M059J (cell line): ENCODE results near the gene NPHS1. TPM values are rescaled to one million over a fixed set of nuclear protein-coding genes. Genes with fewer than 3 reads are reported as not detected.
"Not testable (repeated sequence)": the region's sequence is repeated elsewhere in the genome, so short reads cannot be mapped to it uniquely, and the experiment has no call there.

Source experiments
- DNase-seq: peaks from one replicate; pipeline ENCODE4 v3.0.0-alpha.2; 2012; ENCODE audit warnings: low read depth
- total RNA-seq: library from RNA; depleted of rRNA; stranded (reverse); fragments of >200 nt; shearing (Covaris generic); gene quantifications from 2 replicates; pipeline ENCODE4 v1.2.3, GENCODE V29; 2014

NPHS1 gene
- total RNA-seq, 1 experiment from 2014 or later: not detected

DNA sequence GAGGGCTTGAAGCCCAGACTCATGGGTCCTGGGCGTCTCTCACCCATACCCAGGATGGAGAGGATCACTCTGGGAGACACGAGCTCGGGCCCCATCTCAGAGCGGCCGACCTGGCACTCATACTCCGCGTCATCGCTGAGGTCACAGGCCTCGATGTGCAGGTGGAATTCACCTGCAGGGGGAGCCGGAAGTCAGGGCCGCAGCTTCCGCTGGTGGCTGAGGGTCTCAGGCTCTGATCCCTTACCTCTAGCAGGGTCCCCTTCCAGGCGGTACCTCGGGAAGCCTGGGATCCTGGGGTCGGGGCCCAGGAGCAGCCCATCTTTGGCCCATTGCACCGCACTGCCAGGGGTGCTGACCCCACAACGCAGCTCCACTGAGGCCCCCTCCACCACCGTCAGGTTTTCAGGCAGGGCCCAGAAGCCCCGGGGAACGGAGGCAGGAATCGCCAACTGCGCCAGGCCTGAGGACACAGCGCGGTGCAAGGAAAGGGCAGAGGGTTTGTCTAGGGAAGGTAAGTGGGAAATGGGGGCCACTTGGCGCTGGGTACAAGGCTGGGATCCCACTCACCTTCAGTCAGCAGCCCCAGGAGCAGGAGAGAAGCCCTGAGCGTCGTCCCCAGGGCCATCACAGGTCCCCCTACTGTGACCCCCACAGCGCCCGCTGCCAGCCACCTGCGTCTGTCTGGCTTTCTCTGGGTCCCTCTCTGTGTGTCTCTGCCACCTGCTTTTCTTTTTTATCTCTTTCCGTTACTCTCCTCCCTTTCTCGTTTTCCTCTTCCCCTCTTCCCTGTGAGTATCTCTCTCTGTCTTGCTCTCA is 883 bp downstream of the NPHS1 start:
- DNase-seq: no peak

DNA sequence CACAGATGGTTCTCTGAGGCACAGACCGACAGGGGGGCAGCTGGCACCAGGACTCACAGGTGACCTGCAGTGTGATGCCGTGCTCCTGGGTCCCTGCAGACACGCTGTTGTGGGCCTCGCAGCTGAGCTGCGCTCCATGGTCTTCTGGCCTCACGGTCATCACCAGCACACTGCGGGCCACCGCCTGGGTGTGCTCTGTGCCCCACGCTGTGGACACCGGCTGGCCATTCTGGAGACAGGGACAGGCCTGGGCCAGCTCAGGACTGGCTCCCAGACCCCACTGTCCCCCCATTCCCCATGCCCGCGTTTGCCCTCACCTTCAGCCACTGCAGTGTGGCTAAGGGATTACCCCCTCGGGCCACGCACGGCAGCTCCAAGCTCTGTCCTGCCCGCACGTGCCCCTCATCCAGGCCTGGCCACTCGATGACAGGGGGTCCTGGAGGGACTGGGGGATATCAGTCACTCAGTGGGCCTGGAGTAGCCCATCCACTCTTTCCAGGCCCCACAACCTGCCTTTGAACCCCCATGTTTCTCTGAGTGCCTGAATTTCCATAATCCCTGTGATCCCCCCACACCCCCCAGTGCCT is 3.3 kb downstream of the NPHS1 start:
- no peak for DNase-seq

DNA sequence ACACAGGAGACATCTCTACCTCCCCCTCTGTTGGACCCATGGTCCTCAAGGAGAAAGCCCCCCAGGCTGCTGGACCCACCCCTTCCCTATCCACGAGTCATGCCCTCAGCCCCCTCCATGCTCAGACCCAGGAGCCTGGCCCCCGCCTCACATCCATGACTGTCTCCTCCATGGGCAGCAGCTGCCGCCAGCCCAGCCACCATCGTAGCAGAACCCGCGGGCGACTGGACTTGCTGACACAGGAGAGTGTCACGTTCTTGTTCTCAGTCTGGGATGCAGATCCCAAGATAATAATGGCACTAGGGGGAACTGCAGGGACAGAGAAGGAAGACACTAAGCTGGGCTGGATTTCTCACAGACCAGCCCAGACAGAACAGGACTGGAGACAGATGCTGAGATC is 3.8 kb downstream of the NPHS1 start:
- no peak for DNase-seq

DNA sequence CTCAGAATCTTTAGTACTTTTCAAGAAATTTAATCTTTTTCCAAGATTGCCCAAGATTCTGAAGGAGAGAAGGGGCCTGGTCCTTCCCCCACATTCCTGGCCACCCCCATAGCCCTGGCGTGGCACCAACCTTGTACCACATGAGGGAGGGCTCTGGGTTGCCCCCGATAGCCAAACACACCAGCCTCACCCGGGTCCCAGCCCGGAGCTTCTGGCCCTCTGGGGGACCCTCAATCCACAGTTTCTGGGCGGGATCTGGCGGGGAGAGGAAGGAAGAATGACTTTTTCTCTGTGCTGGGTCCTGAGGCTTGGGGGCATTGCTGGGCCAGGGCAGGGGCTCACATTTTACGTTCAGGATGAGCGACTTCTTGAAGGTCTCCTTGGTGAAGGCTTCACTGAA is 4.4 kb downstream of the NPHS1 start:
- DNase-seq: no peak

DNA sequence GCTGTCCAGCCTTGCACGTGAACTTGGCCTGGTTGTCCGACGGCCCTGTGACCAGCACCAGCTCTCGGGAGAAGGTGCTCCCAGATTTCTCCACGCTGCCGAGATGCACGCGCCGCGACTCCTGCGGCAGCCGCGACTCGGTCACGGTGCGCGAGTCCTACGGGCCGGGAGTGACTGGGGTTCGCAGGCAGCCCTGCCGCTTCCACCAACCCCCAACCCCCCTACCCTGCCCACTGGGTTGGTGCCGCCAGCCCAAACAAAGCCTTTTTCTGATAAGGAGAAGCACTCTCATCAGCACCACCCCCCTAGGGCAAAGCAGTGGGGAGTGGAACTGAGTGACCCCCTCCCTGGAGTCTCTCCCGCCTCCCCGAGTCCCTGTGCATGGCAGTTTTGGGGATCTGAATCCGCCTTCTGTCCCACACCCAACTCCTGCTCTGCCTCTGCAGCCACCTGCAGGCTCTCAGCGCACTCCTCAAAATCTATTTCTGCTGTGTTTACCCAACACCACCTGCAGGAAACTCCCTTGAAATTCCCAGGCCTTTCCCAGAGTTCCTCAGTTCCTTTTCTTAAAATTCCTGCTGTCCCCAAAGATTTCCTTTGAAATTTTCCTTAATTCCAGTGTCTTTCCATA is 6.2 kb downstream of the NPHS1 start:
- DNase-seq: no peak

DNA sequence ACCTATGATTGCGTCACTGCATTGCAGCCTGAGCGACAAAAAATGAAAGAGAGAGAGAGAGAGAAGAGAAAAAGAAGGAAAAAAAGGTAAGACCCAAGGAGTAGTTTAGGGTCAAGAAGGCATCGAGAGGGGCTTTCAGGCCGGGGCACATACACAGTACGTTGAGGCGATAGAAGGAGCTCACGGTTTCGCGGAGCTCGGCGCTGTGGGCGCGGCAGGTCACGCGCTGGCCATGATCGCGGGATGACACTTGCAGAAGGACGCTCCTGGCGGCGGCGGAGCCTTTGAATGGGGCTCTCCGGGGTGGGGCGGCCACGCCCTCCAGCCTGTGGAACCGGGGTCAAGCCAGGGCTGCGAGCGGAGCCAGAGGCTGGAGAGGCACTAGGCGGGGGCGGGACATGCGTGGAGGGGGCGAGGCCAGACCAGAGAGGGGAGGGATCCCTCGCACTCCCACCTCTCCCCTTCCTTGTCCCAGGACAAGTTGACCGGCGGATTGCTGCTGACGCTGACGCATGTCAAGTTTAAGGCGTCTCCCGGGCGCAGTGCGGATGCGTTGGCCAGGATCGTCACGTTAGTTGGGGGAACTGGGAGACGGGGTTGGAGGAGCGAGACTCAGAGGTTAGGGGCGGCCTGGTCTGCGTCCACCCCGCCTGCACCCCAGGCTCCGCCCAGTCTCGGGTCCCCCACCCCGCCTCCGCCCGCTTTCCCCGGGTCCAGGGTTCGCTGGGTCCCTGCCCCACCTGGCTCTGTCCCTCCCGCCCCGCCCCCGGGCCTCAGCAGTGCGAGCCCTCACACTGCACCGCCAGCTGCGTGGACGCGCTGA is 6.9 kb downstream of the NPHS1 start:
- no peak for DNase-seq

DNA sequence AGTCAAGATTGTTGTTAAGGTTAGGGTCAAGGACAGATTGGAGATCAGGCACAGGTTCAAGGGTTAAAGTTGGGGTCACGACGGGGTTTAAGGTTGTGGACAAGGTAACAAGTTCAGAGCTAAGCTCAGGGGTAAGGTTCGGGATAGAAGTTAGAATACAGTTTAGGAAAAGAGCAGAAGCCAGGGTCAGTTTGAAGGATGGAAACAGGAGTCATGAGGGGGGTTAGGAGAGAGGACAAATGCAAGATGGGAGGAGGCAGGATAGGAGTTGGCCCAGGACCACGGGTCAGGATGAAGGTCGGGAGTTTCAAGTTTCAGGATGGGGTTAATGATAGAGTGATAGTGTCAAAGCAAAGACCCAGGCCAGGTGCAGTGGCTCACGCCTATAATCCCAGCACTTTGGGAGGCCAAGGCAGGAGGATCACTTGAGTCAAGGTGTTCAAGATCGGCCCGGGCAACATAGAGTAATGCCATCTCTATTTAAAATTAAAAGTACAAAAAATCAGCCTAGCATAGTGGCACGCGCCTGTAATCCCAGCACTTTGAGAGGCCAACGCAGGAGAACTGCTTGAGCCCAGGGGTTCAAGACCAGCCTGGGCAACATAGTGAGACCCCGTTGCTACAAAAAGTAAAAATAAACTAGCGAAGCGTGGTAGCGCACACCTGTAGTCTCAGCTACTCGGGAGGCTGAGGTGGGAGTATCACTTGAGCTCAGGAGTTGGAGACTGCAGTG is 7.7 kb downstream of the NPHS1 start:
- no peak for DNase-seq

DNA sequence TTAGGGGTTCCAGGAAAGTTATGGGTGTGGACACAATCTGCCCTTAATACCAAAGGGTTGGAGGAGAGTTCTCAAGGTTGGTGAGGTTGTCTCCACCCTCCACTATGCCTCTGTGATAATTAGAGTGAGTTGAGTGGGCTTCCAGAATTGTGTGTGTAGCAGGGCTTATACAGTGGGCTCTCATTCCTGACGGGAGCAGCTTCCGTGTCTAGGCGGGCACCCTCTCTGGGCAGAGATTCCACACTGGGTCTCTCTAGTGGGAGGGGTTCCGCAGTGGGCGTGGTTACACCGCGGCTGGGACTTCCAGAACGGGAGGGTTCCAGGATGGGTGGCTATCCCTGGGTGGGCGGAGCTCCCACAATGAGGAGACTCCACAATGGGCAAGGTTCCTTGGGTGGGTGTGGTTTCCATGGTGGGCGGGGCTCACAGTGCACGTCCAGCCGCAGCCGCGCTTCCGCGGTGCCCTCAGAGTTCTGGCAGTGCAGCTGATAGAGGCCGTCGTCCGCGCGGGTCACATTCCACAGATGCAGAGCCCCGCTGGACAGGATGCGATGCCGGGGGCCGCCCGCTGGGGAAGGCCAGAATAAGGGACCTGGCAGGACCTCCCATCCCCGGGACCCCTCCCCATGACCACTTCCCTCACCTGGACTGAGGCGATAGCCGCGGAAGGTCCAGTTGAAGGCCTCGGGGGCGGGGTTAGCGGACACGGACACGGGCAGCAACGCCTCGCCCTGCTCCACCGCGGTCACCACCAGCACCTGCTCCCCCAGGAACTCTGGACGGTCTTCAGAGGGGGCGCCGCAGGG is 8.4 kb downstream of the NPHS1 start:
- DNase-seq: no peak

DNA sequence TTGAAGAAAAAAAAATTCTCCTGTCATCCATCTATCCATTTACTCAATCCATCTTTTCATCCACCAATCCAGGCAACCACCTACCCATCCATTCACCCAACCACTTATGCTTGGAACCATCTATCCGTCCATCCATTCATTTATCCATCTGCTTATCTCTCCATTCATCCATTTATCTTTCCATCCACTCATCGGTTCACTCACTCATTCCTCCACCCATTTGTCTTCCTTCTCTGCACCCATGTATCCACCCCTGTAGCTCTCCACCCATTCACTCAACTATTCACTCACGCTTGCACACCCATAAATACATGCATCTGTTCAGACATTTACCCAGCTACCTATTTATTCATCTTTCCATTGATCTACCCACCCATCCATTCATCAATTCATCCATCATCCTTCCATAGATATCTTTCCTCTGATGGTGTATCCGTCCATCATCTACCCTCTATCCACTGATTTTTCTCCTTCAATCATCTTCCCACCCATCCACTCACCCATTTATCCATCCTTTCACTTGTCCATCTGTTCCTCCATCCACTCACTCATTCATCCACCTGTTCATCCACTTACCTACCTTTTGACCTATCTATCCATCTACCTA is 9.5 kb downstream of the NPHS1 start:
- no peak for DNase-seq

DNA sequence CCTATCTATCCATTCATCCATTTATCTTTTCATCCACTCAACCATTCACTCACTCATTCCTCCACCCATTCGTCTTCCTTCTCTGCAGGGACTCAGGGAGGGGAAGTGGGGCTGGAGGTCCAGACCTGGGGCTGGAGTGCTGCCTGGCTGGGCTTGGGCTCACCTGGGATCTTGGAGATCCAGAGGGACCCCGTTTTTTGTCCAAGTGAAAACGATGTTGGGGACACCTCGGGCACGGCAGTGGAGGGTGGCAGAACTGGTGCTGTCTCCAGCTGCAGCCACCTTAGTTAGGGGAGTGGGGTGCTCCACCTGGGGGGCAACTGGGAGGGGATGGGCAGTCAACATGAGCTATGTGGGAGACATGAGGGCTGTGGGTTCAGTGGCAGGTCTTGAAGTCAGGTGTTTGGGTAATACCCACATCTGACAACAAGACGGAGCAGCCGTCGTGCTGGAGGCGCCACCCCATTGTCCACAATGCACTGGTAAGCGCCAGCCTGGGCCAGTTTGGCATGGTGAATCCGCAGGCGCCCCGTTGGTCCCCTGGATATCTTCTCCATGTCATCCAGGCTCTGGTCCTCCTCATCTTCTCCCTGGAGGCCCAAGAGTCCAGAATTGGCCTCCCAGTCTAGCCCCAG is 10.2 kb downstream of the NPHS1 start:
- DNase-seq: no peak

DNA sequence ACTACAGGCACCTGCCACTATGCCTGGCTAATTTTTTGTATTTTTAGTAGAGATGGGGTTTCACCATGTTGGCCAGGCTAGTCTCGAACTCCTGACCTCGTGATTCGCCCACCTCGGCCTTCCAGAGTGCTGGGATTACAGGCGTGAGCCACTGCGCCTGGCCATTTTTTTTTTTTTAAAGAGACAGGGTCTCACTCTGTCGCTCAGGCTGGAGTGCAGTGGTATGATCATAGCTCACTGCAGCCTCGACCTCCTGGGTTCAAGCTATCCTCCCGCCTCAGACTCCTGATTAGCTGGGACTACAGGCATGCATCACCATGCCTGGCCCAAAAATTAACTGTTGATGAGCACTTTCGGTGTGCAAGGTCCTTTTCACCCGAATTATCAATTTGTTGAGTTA is 16.2 kb downstream of the NPHS1 start:
- DNase-seq: not testable (repeated sequence)

DNA sequence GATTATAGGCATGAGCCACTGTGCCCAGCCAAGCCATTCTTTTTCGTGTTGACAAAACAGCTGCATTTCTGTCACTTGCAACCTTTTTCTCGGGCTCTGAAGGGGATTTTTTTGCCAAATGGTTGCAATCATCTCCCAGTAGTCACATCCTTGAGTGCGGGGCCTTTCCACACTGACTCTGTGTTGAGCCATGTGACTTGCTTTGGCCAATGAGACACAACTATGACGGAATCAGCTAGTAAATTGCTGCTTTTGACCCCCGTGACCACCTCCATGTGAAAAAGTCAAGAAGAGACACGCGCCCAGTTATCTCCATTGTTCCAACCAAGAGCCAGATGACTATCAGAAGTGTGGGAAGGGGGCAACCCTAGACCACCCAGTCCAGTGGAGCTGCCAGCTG is 18.3 kb downstream of the NPHS1 start:
- no peak for DNase-seq

DNA sequence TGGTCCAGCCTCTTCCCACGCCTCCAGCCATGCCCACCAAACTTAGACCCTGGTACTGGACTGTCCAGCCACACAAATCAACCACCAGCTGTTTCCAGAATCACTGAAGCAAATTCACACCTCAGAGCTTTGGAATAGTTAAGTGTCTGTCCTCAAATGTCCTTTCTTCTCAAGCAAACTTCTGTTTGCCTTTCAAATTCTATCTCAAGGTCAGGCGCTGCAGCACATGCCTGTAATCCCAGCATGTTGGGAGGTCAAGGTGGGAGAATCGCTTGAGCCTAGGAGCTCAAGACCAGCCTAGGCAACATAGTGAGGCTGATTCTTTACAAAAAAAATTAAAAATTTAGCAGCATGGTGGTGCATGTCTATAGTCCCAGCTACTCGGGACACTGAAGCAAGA is 20.2 kb downstream of the NPHS1 start:
- no peak for DNase-seq

DNA sequence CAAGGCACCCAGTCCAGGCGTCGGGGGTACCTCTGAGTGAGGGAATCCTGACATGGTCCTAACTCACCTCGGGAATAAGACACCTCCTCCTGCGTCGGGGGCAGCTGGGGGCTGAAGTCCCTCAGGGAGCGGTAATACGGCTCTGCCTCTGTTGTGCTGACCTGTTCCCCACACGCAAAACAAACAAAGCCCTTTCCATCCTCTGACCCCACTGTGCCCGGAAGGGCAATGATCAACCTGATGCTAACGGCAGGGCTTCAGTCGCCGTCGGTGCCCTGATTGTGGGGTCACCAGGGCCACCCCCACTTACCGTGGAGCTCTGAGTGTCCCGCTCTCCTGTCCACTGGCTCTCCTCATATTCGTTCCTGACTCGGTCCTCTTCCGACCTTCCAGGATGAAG is 21.3 kb downstream of the NPHS1 start:
- no peak for DNase-seq

DNA sequence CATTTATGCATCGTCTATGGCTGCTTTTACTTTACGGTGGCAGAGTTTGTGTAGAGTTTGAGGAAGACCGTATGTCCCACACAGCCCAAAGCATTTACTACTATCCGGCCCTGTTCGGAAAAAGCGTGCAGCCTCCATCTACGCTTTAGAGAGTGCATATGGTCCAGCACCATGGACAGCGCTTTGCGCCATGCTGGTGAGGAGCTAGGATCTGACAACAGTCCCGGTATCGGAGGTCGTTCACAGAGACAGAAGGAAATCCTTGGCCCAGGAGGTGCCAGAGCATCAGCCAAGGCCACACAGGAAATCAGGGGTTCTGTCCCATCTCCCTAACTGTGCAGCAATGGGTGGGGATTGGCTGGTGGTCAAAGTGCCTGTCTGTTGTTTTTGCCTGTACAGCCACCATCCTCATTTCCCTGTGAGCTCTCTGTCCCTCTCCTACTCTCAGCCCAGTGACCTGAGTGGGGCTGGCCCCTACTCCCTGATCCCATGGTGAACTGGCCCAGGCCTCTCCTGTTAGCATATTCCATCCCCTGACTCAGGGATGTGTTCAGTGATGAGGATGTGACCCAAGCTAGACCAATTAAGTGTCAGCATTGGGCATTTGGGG is 23.5 kb downstream of the NPHS1 start:
- peak; percentile 50 for DNase-seq

DNA sequence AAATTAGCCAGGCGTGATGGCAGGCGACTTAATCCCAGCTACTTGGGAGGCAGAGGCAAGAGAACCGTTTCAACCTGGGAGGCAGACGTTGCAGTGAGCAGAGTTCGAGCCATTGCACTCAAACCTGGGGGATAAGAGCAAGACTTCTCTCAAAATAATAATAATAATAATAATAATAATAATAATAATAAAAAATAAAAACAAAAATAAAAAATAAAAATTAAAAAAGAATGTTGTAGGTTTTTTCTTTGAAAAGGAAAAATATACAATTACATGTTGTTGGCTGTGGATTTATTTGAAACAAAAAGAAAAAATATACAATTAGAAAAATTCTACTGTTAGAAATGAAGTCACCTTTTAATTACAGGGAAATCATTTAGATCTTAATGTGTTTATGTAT is 28.2 kb downstream of the NPHS1 start:
- no peak for DNase-seq

DNA sequence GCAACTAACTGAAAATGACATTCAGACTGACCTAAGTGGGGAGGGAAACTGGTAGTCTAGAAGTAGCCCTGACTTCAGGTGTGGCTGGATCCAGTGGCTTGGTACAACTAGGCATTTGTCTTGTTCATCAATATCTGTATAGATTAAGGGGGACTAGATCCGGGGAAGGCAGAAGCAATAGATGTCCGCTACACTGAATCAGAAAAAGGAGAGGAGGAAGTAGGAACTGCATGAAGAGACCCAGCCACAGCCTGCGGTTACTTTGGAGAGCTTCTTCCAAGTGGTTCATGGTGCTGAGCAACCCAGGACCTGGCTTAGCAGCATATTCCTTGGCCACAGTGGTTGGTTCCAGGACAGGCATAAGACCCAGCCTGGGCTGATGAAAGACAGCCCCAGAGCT is 29.7 kb downstream of the NPHS1 start:
- DNase-seq: no peak

DNA sequence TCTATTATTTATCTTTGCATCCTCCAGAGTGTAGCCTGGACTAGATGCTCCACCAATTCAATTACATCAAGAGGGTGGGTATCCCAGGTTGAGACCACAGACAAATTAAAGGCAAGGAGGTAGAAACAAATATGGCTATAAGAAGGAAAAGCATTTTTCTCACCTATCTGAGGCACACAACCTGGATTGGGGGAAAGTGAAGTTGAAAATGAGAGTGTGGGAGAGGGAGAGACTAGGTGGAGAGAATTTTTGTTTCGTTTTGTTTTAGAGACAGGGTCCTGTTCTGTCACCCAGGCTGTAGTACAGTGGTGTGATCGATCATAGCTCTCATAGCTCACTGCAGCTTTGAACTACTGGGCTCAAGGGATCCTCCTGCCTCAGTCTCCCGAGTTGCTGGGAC is 33.9 kb downstream of the NPHS1 start:
- no peak for DNase-seq

DNA sequence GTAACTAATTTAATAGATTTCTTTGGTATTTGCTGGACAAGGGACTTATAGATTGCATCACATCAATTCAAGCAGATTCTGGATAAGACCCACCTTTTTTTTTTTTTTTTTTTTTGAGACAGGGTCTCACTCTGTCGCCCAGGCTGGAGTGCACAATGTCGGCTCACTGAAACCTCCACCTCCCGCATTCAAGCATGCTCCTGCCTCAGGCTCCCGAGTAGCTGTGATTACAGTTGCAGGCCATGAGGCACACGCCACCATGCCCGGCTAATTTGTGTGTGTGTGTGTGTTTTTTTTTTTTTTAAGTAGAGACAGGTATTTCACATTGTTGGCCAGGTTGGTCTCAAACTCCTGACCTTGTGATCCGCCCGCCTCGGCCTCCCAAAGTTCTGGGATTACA is 35.5 kb downstream of the NPHS1 start:
- DNase-seq: no peak
